Kidney (tissue), 14 donors: Measurements from ENCODE around the gene SPINT2. TPM values are rescaled to one million over a fixed set of nuclear protein-coding genes. Genes with fewer than 3 reads are reported as not detected.
A peak's percentile ranks its signal among the peaks of the same experiment; 100 is the strongest.

Experiments
- DNase-seq, 5 donors: peaks; one replicate each; pipeline ENCODE4 v3.0.0-alpha.2; 2013 to 2020
- FAIRE-seq: peaks from 2 replicates; lab custom pipeline; 2012; peaks lifted over from hg19 to GRCh38; lab: Jason Lieb, UNC
- H3K27ac ChIP-seq, 2 donors: one replicate each; pipeline ENCODE4 v1.7.0; 2013; ENCODE audit warnings: low read depth in 2 of 2, low read length in 2 of 2, inconsistent platforms in 1 of 2
- H3K27me3 ChIP-seq: one replicate; pipeline ENCODE4 v1.7.1; 2013; ENCODE audit warnings: low read length, inconsistent platforms; ENCODE audit not compliant: control insufficient read depth, insufficient read depth
- H3K36me3 ChIP-seq, 3 donors: one replicate each; pipeline versions ENCODE4 v1.7.0 to v1.7.1; 2013; ENCODE audit warnings: low read length in 3 of 3, control low read depth in 1 of 3, inconsistent platforms in 1 of 3; ENCODE audit not compliant: insufficient read depth in 3 of 3, control insufficient read depth in 2 of 3
- H3K4me1 ChIP-seq, 3 donors: one replicate each; pipeline versions ENCODE4 v1.7.0 to v1.7.1; 2013; ENCODE audit warnings: low read length in 3 of 3, inconsistent platforms in 1 of 3, low read depth in 1 of 3; ENCODE audit not compliant: control insufficient read depth in 2 of 3, insufficient read depth in 2 of 3
- H3K4me3 ChIP-seq, 3 donors: one replicate each; pipeline versions ENCODE4 v1.7.0 to v1.8.1; 2013; ENCODE audit warnings: low read length in 3 of 3, control low read depth in 1 of 3, inconsistent platforms in 1 of 3
- H3K9ac ChIP-seq, 3 donors: one replicate each; pipeline versions ENCODE4 v1.7.0 to v1.7.1; 2013; ENCODE audit warnings: low read length in 3 of 3, control low read depth in 1 of 3, inconsistent platforms in 1 of 3
- H3K9me3 ChIP-seq, 3 donors: one replicate each; pipeline versions ENCODE4 v1.7.0 to v1.7.1; 2013; ENCODE audit warnings: low read length in 3 of 3, control low read depth in 1 of 3, inconsistent platforms in 1 of 3; ENCODE audit not compliant: control insufficient read depth in 2 of 3, insufficient read depth in 1 of 3
- intact Hi-C: fragments of 100-400 bp; cut with DNase I; formaldehyde crosslinking; loops from one replicate; pipeline ENCODE4 v1.11.1; 2022
- polyA plus RNA-seq: library from polyadenylated mRNA; stranded (reverse); fragments of 350-450 nt; fragmentation: Illumina TruSeq; extraction: RNeasy Lipid Tissue Mini Kit (QIAGEN cat#74804); gene quantifications from one replicate; pipeline ENCODE4 v1.2.3, GENCODE V29; 2014; ENCODE audit warnings: low read depth, low replicate concordance; ENCODE audit not compliant: insufficient read depth
- total RNA-seq: library from RNA; stranded (reverse); fragmentation: NEBNext Ultra II Directional; extraction: Animal tissue kit (Norgen Biotek cat#: 25700); gene quantifications from one replicate; pipeline ENCODE4 v1.2.1, GENCODE V29; 2021
- TF ChIP-seq, protein P1 (sequence below): IDR thresholded peaks from 3 replicates; pipeline ENCODE4 v1.5.1; 2012; ENCODE audit warnings: mild to moderate bottlenecking, moderate library complexity, borderline replicate concordance; ENCODE audit not compliant: insufficient read depth; ENCODE audit errors: extremely low read depth
- donor health status: control.
- donor health status: control.
- donor health status: control.
- donor health status: control.
- donor health status: control.
- donor health status: DM: yes; HTN: yes; CAD: no.
- donor health status: Normal renal cell carcinoma (clear cell type).

The SPINT2 gene
- total and polyA plus RNA-seq, 2 donors from 2014 or later: 381 to 425 TPM

DNA sequence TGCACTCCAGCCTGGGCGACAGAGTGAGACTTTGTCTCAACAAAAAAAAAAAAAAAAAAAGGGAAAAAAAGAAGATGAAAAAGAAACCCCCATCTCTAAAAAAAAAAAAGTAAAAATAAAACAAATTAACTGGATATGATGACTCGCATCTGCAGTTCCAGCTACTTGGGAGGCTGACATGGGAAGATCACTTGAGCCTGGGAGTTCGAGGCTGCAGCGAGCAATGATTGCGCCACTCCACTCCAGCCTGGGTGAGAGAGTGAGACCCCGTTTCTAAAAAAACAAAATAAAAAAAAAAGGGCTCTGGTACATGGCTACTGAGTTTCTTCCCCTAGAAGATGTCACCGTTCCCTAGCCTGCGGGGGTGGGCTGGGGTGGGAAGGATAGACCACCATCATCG lies 68.9 kb downstream of the SPINT2 start:
- Histone ChIP-seq H3K4me3 (no peak overlapping the region), H3K4me1 (peaks cover 0 to 5% (median 0%) of the 10 kb centered on the region in 3 donors), H3K9me3 (no peaks in the 10 kb centered on the region), H3K27ac (no peak overlapping the region), H3K27me3 (no peaks in the 10 kb centered on the region), H3K9ac (no peak overlapping the region), H3K36me3 (no peaks in the 10 kb centered on the region)
- FAIRE-seq (no peak), DNase-seq (no peak)
- intact Hi-C loops: loop anchor here (5.0 kb wide), 1 partner anchor 86 kb away; no protein-coding TSS in a partner anchor
- TF ChIP-seq, protein P1, sequence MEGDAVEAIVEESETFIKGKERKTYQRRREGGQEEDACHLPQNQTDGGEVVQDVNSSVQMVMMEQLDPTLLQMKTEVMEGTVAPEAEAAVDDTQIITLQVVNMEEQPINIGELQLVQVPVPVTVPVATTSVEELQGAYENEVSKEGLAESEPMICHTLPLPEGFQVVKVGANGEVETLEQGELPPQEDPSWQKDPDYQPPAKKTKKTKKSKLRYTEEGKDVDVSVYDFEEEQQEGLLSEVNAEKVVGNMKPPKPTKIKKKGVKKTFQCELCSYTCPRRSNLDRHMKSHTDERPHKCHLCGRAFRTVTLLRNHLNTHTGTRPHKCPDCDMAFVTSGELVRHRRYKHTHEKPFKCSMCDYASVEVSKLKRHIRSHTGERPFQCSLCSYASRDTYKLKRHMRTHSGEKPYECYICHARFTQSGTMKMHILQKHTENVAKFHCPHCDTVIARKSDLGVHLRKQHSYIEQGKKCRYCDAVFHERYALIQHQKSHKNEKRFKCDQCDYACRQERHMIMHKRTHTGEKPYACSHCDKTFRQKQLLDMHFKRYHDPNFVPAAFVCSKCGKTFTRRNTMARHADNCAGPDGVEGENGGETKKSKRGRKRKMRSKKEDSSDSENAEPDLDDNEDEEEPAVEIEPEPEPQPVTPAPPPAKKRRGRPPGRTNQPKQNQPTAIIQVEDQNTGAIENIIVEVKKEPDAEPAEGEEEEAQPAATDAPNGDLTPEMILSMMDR: no peak

DNA sequence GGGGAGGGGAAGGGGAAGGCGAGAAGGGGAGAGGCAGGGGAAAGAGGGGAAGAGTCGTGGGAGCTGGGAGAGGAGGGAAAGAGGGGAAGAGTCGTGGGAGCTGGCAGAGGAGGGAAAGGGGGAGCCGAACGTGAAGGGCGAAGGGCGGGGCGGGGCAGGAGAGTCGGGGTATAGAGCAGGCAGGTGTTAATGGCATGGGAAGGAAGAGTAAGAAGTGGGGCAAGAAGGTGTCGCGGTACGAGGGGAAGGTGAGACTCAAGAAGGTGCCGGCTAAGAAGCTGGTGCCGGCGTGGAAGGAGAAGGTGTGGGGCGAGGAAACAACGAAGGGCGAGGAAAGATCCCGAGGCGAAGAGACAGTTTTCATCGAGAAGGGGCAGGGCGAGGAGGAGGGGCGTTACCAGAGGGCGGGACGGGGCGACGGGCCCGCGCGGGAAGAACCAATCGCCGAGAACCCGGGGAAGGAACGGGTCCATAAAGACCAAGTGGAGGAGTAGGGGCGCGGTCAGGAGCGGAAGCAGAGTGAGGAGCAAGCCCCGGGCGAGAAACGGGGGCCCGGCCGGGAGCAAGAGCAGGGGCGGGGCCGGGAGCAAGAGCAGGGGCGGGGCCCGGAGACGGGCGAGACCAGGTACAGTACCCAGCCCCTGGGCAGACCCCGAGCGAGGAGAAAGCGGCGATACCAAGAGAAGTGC lies 71.7 kb downstream of the SPINT2 start:
- Histone ChIP-seq H3K27me3 (no peaks in the 10 kb centered on the region), H3K27ac (peak overlapping the region; percentile 96 to 100), H3K4me1 (peaks cover 0 to 5% (median 0%) of the 10 kb centered on the region in 3 donors), H3K36me3 (no peaks in the 10 kb centered on the region), H3K9ac (peak overlapping the region; percentile 80 to 86 (median 80)), H3K4me3 (peak overlapping the region; percentile 90 to 94 (median 91)), H3K9me3 (no peaks in the 10 kb centered on the region)
- peak; percentile 94 to 99 (median 96) for DNase-seq
- FAIRE-seq: peak; percentile 13
- TF ChIP-seq, protein P1: no peak
- intact Hi-C loops: no loop called here

DNA sequence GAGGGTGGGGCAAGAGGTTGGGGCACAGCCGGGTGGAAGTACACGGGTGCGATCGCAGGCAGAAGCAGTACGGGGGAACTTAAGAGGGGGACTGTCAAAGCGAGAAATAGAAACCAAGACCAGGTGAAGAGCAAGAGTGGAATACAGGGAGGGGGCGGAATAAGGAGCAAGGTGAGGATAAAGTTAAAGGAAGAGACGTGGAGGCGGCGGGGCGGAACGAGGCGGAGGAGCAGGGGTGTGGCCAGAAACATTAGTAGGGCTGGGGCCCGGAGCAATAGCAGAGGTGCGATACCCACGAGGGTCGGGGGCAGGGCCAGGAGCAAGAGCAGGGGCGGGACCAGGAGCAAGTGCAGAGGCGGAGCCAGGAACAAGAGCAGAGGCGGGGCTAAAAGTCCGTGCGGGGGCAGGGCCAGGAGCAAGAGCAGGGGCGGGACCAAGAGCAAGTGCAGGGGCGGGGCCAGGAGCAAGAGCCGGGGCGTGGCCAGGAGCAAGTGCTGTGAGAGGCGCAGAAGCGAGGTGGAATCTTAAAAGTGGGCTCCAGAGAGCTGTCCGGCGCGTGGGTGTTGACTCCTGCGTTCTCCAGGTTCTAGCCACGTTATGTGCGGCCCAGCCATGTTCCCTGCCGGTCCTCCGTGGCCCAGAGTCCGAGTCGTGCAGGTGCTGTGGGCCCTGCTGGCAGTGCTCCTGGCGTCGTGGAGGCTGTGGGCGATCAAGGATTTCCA lies 72.4 kb downstream of the SPINT2 start:
- Histone ChIP-seq H3K27me3 (no peaks in the 10 kb centered on the region), H3K4me1 (peaks cover 0 to 5% (median 0%) of the 10 kb centered on the region in 3 donors), H3K36me3 (no peaks in the 10 kb centered on the region), H3K9ac (peak overlapping the region in 2 of 3 donors; percentile 77 to 86), H3K27ac (peak overlapping the region; percentile 96 to 100), H3K9me3 (no peaks in the 10 kb centered on the region), H3K4me3 (peak overlapping the region; percentile 90 to 94 (median 91))
- FAIRE-seq (peak; percentile 76), DNase-seq (peak; percentile 96 to 98 (median 98))
- intact Hi-C loops: no loop called here
- TF ChIP-seq, protein P1: no peak
